Fibroblast of lung (primary cell): Measurements from ENCODE around the gene DDI2.

Source experiments
- CTCF ChIP-seq, 2 donors: IDR thresholded peaks in 1 of 2; conservative IDR thresholded peaks in 1 of 2; 1 replicate in 1 of 2; 2 replicates in 1 of 2; pipeline ENCODE4 v1.5.1; 2011 to 2012; ENCODE audit warnings: low read length in 2 of 2, control low read depth in 1 of 2, inconsistent platforms in 1 of 2, low read depth in 1 of 2, mild to moderate bottlenecking in 1 of 2
- EZH2 ChIP-seq: IDR thresholded peaks from 2 replicates; pipeline ENCODE4 v1.5.1; 2012; ENCODE audit warnings: low read length, control low read depth, mild to moderate bottlenecking; ENCODE audit errors: missing control alignments

DNA sequence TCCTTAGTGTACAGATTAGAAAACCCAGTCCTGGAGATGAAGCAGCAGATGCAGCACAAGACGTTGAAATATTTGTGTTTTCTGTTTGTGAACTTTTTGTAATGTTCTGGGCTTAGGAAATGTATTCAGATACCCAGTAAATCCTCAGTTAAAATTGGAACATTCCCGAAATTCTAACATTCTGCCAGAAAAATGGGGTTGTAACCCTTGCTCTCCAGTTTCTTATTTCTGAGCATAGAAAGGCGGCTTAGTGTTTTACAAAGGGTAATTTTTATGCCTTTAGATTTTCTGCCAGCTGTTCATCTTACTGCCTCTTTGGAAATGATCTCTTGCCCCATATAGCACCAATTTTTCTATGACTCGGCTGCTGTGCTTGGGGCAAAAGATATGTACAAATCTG lies 20.6 kb downstream of the DDI2 start:
- no peak for TF ChIP-seq EZH2
- TF ChIP-seq CTCF (conservative IDR thresholded peaks at IDR 0.05 in 1 of 2, IDR thresholded peaks at IDR 0.05 in 1 of 2; ENCODE audit: low read depth in 1 of 2, low read length in 2 of 2) = no peak
